K562 (cell line): ENCODE data around the gene CACNA1S.

Experiments used
- CBX3 ChIP-seq, 2 experiments: IDR thresholded peaks; 1 replicate in 1 of 2; 2 replicates in 1 of 2; pipeline ENCODE4 v1.6.1; 2012; ENCODE audit warnings: inconsistent platforms in 2 of 2, low read length in 2 of 2, borderline replicate concordance in 1 of 2, control low read depth in 1 of 2
- EP300 ChIP-seq: IDR thresholded peaks from 2 replicates; pipeline ENCODE4 v1.6.1; 2012; ENCODE audit warnings: low read length, improper control_type of control experiment
- JUN ChIP-seq, 2 experiments: sonication (generic) in 1 of 2; formaldehyde crosslinking in 1 of 2; IDR thresholded peaks; 2 replicates each; pipeline versions ENCODE4 v1.6.1 to v1.8.0; 2012 to 2022; ENCODE audit warnings: borderline replicate concordance in 2 of 2, mild to moderate bottlenecking in 2 of 2, improper control_type of control experiment in 1 of 2, low read depth in 1 of 2, low read length in 1 of 2, missing genetic modification reagents in 1 of 2
- NFIC ChIP-seq: fragments of 450-650 bp; IDR thresholded peaks from 2 replicates; pipeline ENCODE4 v1.6.1; 2017; ENCODE audit warnings: mild to moderate bottlenecking, inconsistent platforms
- NRF1 ChIP-seq, 2 experiments: fragments of 450-650 bp; IDR thresholded peaks in 1 of 2; conservative IDR thresholded peaks in 1 of 2; 2 replicates each; pipeline ENCODE4 v1.6.1; 2014; ENCODE audit warnings: mild to moderate bottlenecking in 2 of 2
- POLR2AphosphoS5 ChIP-seq: IDR thresholded peaks from 2 replicates; pipeline ENCODE4 v1.6.1; 2011; ENCODE audit warnings: mild to moderate bottlenecking, low read depth, low read length, moderate library complexity; ENCODE audit not compliant: control insufficient read depth, insufficient read depth
- ZNF644 ChIP-seq: fragments of 200-800 bp; sonication (Bioruptor generic); IDR thresholded peaks from 2 replicates; pipeline ENCODE4 v1.6.1; 2016; ENCODE audit warnings: low read depth, missing genetic modification characterization, missing compliant biosample characterization
- ZZZ3 ChIP-seq: fragments of 450-650 bp; IDR thresholded peaks from 2 replicates; pipeline ENCODE4 v1.6.1; 2016; ENCODE audit warnings: antibody characterized with exemption, mild to moderate bottlenecking, moderate library complexity
- TF ChIP-seq, protein P1 (sequence below), 3 experiments: IDR thresholded peaks in 2 of 3; conservative IDR thresholded peaks in 1 of 3; 2 replicates each; pipeline ENCODE4 v1.5.1; 2011 to 2012; ENCODE audit warnings: low read length in 3 of 3, mild to moderate bottlenecking in 3 of 3, control low read depth in 2 of 3, improper control_type of control experiment in 1 of 3, inconsistent platforms in 1 of 3, low read depth in 1 of 3, mixed read lengths in 1 of 3, moderate library complexity in 1 of 3; ENCODE audit not compliant: insufficient read depth in 2 of 3
- TF ChIP-seq, protein P2 (sequence below): fragments of 250-450 bp; sonication (Bioruptor Pico); IDR thresholded peaks from 2 replicates; pipeline ENCODE4 v1.5.0; 2021; ENCODE audit warnings: mild to moderate bottlenecking, moderate library complexity
- TF ChIP-seq, protein P3 (sequence below): fragments of 250-450 bp; sonication (Bioruptor Pico); IDR thresholded peaks from 2 replicates; pipeline ENCODE4 v1.4.0; 2020; ENCODE audit warnings: mild to moderate bottlenecking, moderate library complexity

DNA sequence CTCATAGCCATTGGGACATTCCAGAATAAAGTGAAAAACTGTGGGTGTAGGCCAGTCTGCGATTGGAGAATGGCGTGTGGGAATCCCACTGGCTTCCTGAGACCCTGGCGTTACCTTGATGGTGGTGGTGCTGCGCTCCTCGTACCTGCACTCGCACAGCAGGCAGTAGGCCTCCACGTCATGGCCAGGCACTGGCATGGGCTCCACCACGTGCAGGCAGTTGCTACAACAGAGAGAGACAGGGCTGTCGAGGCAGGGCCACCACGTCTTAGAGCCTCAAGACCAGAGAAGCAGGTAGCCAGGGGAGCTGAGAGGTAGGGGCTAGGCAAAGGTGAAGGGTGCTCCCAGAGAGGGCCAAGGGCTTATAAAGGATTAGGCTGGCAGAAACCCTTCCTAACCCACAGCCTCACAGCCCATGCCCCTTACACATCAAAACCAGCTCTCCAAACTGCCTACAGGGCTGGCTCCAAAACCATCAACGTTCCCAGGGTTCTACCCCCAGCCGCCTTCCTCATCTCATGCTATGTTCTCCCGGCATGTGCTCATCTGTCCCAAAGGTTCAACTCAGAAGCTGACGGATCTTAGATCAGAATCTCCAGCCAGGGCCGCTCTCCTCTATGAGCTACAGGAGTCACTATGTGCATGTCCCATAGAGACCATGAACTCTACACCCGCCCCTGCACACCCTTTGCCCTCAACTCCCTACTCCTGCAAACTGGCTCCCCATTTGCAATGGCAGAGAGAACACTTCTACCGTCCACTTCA is 34.6 kb upstream of the CACNA1S start:
- TF ChIP-seq JUN (IDR thresholded peaks at IDR 0.05; ENCODE audit: borderline replicate concordance, low read depth, low read length) (no peak), JUN (CRISPR knock-in tag; IDR thresholded peaks at IDR 0.05; ENCODE audit: borderline replicate concordance) (no peak), NRF1 (conservative IDR thresholded peaks at IDR 0.05 in 1 of 2, IDR thresholded peaks at IDR 0.05 in 1 of 2) (no peak), ZZZ3 (no peak), POLR2AphosphoS5 (no peak), CBX3 (IDR thresholded peaks at IDR 0.05; ENCODE audit: borderline replicate concordance in 1 of 2, low read length in 2 of 2) (no peak), ZNF644 (tag) (no peak), EP300 (no peak), NFIC (no peak)
- TF ChIP-seq, protein P1, sequence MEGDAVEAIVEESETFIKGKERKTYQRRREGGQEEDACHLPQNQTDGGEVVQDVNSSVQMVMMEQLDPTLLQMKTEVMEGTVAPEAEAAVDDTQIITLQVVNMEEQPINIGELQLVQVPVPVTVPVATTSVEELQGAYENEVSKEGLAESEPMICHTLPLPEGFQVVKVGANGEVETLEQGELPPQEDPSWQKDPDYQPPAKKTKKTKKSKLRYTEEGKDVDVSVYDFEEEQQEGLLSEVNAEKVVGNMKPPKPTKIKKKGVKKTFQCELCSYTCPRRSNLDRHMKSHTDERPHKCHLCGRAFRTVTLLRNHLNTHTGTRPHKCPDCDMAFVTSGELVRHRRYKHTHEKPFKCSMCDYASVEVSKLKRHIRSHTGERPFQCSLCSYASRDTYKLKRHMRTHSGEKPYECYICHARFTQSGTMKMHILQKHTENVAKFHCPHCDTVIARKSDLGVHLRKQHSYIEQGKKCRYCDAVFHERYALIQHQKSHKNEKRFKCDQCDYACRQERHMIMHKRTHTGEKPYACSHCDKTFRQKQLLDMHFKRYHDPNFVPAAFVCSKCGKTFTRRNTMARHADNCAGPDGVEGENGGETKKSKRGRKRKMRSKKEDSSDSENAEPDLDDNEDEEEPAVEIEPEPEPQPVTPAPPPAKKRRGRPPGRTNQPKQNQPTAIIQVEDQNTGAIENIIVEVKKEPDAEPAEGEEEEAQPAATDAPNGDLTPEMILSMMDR (IDR thresholded peaks at IDR 0.05 in 2 of 3, conservative IDR thresholded peaks at IDR 0.05 in 1 of 3; ENCODE audit: insufficient read depth in 2 of 3, low read depth in 1 of 3, low read length in 3 of 3), result no peak
- TF ChIP-seq, protein P2, sequence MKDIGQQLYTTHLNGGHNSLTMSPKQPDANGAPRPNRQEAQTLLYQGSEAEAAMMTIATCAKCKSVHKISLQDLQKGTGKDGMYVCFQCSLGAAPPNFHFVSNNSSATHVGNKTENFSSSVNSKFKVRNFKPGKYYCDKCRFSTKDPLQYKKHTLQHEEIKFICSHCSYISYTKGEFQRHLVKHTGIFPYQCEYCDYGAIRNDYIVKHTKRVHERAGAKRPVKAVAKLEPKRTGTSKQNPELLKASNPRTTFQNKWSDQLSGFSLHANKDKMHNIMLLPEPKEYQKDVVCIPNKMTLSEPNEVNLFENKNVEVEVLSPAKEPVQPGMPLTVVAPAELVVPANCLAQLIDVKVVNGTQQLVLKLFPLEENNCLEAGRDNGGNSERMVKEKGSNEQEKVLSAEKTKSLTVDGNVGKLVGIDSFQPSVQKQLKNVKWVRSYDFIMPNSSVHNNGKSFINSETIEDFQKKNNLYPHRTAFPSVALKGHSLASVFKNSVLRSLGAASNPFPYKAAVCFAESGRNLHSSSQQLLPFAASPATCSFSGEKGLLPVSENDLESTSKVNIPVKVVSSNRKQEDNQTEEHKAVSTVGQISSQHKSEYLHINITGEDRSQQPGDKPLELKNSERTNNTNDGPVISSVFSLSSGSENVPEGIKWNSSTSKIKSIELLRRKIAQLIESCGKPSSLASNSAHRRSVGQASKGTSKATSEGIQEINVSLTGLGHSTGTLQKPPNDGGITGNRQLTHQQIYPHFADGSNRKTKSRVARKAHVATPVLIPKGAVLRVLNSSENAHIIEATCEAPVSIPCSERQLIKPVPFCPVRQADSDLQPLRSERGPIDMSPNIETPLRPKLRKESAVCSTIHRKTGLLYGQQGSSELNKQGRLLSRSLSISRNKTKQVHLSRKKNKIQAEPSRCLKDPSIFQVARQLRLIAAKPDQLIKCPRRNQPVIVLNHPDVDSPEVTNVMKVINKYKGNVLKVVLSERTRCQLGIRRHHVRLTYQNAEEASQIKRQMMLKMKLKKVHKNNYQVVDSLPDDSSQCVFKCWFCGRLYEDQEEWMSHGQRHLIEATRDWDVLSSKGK (CRISPR knock-in tag), result no peak
- TF ChIP-seq, protein P3, sequence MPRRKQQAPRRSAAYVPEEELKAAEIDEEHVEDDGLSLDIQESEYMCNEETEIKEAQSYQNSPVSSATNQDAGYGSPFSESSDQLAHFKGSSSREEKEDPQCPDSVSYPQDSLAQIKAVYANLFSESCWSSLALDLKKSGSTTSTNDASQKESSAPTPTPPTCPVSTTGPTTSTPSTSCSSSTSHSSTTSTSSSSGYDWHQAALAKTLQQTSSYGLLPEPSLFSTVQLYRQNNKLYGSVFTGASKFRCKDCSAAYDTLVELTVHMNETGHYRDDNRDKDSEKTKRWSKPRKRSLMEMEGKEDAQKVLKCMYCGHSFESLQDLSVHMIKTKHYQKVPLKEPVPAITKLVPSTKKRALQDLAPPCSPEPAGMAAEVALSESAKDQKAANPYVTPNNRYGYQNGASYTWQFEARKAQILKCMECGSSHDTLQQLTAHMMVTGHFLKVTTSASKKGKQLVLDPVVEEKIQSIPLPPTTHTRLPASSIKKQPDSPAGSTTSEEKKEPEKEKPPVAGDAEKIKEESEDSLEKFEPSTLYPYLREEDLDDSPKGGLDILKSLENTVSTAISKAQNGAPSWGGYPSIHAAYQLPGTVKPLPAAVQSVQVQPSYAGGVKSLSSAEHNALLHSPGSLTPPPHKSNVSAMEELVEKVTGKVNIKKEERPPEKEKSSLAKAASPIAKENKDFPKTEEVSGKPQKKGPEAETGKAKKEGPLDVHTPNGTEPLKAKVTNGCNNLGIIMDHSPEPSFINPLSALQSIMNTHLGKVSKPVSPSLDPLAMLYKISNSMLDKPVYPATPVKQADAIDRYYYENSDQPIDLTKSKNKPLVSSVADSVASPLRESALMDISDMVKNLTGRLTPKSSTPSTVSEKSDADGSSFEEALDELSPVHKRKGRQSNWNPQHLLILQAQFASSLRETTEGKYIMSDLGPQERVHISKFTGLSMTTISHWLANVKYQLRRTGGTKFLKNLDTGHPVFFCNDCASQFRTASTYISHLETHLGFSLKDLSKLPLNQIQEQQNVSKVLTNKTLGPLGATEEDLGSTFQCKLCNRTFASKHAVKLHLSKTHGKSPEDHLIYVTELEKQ, result no peak
